ENCODE results near the gene TRIM62.

DNA sequence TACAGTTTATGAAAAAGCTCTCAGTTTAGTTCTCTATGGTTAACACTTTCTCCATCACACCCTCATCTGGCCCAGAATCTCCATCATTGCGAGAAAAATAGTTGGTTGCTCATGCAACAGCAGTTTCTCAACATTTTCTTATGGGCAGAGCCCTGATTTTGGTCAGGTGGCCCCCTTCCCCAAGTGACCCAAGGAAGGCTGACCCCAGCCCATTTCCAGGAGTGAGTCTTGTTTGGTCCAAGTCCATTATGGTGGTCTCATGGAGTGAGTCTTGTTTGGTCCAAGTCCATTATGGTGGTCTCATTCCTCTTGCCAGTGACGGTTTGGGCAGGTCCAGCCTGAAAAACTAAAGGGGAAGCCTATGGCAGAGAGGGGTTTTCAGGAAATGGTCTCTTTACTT lies 1.5 kb upstream of the TRIM62 start:
- TF ChIP-seq POLR2A (IDR thresholded peaks at IDR 0.05; ENCODE audit: low read length) (no peak), GATA1 (IDR thresholded peaks at IDR 0.05; ENCODE audit: low read depth, low read length) (no peak)
